MCF 10A (cell line): ENCODE measurements around the gene HIVEP1. TPM values are rescaled to one million over a fixed set of nuclear protein-coding genes. Genes with fewer than 3 reads are reported as not detected.

Experiments used
- BruUV-seq: library from RNA; stranded (reverse); fragments of 400-500 nt; replicated peaks from 2 replicates; lab custom pipeline; 2021; lab: Mats Ljungman, UMichigan
- CTCF ChIA-PET: fragments of 300-600 bp; sonication (Branson Sonifier 250); formaldehyde crosslinking; extraction: SDS; loops from one replicate; lab custom pipeline; 2021; ENCODE audit warnings: antibody characterized with exemption, inconsistent platforms; lab: Yijun Ruan, JAX
- POLR2A ChIA-PET: fragments of 300-600, 350-650 bp; sonication (Branson Sonifier 250); formaldehyde crosslinking; extraction: SDS; loops from one replicate; lab custom pipeline; 2020; ENCODE audit warnings: antibody characterized with exemption, inconsistent platforms; lab: Yijun Ruan, JAX
- DNase-seq: peaks from one replicate; pipeline ENCODE4 v3.0.0-alpha.2; 2018; ENCODE audit not compliant: unreplicated experiment
- H3K27ac Mint-ChIP-seq: one replicate; pipeline ENCODE4 v1.8.0; 2022; ENCODE audit warnings: mild to moderate bottlenecking, low read depth, mixed read lengths; ENCODE audit not compliant: unreplicated experiment
- H3K27me3 Mint-ChIP-seq: one replicate; pipeline ENCODE4 v1.8.0; 2022; ENCODE audit warnings: mixed read lengths; ENCODE audit not compliant: insufficient read depth, unreplicated experiment
- H3K36me3 Mint-ChIP-seq: one replicate; pipeline ENCODE4 v1.8.0; 2022; ENCODE audit warnings: mild to moderate bottlenecking, moderate library complexity, mixed read lengths; ENCODE audit not compliant: insufficient read depth, unreplicated experiment
- H3K4me1 Mint-ChIP-seq: one replicate; pipeline ENCODE4 v1.8.0; 2022; ENCODE audit warnings: mixed read lengths; ENCODE audit not compliant: insufficient read depth, unreplicated experiment
- H3K4me3 Mint-ChIP-seq: one replicate; pipeline ENCODE4 v1.8.0; 2022; ENCODE audit warnings: mild to moderate bottlenecking, moderate library complexity, mixed read lengths; ENCODE audit not compliant: unreplicated experiment
- H3K9me3 Mint-ChIP-seq: one replicate; pipeline ENCODE4 v1.8.0; 2022; ENCODE audit warnings: mixed read lengths; ENCODE audit not compliant: unreplicated experiment
- intact Hi-C: fragments of 100-400 bp; cut with micrococcal nuclease; formaldehyde crosslinking; loops from 2 replicates; pipeline ENCODE4 v1.14.1; 2022
- total RNA-seq: library from RNA; stranded (reverse); gene quantifications from 2 replicates; pipeline ENCODE4 v1.2.3, GENCODE V29; 2022
- TF ChIP-seq, protein P1 (sequence below): fragments of 200-600 bp; IDR thresholded peaks from one replicate; pipeline ENCODE4 v1.8.0; 2022; ENCODE audit warnings: antibody characterized with exemption, mild to moderate bottlenecking; ENCODE audit not compliant: unreplicated experiment

HIVEP1 gene
- total RNA-seq, 1 experiment from 2014 or later = 19.1 TPM

DNA sequence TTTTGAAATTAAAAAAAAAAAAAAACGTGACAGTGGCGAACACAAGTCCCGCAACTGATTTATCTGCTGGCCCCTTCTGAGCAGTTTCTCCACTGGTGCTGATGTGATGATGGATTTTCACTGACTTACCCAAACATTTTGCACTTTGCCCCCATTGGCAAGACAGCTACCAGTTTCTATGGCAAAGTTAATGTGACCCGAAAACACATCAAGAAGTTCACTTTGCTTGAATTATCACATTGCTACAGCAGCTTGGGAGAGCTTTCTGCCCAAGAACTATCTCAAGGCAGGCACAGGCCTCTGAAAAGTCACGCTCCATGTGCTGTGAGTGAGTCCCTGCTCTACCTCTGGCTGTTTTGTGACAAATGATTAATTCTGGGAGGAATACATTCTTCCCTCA is 150.1 kb downstream of the HIVEP1 start:
- ChIA-PET POLR2A (no interaction called here), CTCF (interaction anchor here (0.9 kb wide), 1 partner anchor 72 kb away, joined by 3 read pairs; no protein-coding TSS in a partner anchor)
- H3K9me3 Mint-ChIP-seq = no peaks in the 10 kb centered on the region
- no peak overlapping the region for H3K4me3 Mint-ChIP-seq
- H3K4me1 Mint-ChIP-seq = no peaks in the 10 kb centered on the region
- peaks cover 29% of the 10 kb centered on the region for H3K36me3 Mint-ChIP-seq
- no peak for DNase-seq
- no peak overlapping the region for H3K27ac Mint-ChIP-seq
- BruUV-seq = no TSS peak
- H3K27me3 Mint-ChIP-seq = no peaks in the 10 kb centered on the region
- intact Hi-C loops = no loop called here
- TF ChIP-seq, protein P1, sequence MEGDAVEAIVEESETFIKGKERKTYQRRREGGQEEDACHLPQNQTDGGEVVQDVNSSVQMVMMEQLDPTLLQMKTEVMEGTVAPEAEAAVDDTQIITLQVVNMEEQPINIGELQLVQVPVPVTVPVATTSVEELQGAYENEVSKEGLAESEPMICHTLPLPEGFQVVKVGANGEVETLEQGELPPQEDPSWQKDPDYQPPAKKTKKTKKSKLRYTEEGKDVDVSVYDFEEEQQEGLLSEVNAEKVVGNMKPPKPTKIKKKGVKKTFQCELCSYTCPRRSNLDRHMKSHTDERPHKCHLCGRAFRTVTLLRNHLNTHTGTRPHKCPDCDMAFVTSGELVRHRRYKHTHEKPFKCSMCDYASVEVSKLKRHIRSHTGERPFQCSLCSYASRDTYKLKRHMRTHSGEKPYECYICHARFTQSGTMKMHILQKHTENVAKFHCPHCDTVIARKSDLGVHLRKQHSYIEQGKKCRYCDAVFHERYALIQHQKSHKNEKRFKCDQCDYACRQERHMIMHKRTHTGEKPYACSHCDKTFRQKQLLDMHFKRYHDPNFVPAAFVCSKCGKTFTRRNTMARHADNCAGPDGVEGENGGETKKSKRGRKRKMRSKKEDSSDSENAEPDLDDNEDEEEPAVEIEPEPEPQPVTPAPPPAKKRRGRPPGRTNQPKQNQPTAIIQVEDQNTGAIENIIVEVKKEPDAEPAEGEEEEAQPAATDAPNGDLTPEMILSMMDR = no peak

DNA sequence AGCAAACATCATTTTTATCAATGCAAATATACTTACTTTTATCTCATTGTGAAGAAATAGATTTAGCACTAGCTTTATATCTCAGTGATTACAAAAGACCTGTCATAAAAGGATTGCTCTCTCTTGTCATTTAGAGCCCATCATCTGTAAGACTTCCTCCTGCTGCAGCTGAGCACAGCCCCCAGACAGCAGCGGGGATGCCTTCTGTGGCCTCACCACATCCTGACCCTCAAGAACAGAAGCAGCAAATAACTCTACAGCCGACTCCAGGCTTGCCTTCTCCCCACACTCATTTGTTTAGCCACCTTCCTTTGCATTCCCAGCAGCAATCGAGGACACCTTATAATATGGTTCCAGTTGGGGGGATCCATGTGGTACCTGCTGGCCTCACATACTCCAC is 151.0 kb downstream of the HIVEP1 start:
- Mint-ChIP-seq H3K9me3 (no peaks in the 10 kb centered on the region), H3K27ac (no peak overlapping the region), H3K27me3 (no peaks in the 10 kb centered on the region), H3K4me3 (no peak overlapping the region), H3K36me3 (peaks cover 29% of the 10 kb centered on the region), H3K4me1 (no peaks in the 10 kb centered on the region)
- no TSS peak for BruUV-seq
- intact Hi-C loops = no loop called here
- CTCF ChIA-PET = no interaction called here
- no peak for DNase-seq
- POLR2A ChIA-PET = interaction anchor here (0.7 kb wide), 1 partner anchor 22 kb away, joined by 3 read pairs; no protein-coding TSS in a partner anchor
- TF ChIP-seq, protein P1 = no peak

DNA sequence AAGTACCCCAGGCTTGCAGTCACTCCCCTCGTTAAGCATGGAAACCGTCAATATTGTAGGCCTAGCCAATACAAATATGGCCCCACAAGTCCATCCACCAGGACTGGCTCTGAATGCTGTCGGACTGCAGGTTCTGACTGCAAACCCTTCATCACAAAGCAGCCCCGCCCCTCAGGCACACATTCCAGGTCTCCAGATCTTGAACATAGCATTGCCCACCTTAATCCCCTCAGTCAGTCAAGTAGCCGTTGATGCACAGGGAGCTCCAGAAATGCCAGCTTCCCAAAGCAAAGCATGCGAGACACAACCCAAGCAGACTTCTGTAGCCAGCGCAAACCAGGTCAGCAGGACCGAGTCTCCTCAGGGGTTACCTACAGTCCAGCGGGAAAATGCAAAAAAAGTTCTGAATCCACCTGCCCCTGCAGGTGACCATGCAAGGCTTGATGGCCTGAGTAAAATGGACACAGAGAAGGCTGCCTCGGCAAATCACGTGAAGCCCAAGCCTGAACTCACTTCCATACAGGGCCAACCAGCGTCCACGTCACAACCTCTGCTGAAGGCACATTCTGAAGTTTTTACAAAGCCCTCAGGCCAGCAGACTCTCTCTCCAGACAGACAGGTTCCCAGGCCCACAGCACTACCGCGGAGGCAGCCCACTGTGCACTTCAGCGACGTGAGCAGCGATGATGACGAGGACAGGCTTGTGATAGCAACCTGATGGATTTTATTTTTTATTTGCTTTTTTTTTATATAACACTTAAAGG is 151.8 kb downstream of the HIVEP1 start:
- H3K36me3 Mint-ChIP-seq = peaks cover 29% of the 10 kb centered on the region
- TF ChIP-seq, protein P1 = no peak
- no peaks in the 10 kb centered on the region for H3K9me3 Mint-ChIP-seq
- POLR2A ChIA-PET = no interaction called here
- no peak overlapping the region for H3K4me3 Mint-ChIP-seq
- BruUV-seq = no TSS peak
- CTCF ChIA-PET = interaction anchor here (0.7 kb wide), 1 partner anchor 18 kb away, joined by 4 read pairs; no protein-coding TSS in a partner anchor
- H3K27me3 Mint-ChIP-seq = no peaks in the 10 kb centered on the region
- intact Hi-C loops = no loop called here
- H3K27ac Mint-ChIP-seq = no peak overlapping the region
- no peaks in the 10 kb centered on the region for H3K4me1 Mint-ChIP-seq
- no peak for DNase-seq

DNA sequence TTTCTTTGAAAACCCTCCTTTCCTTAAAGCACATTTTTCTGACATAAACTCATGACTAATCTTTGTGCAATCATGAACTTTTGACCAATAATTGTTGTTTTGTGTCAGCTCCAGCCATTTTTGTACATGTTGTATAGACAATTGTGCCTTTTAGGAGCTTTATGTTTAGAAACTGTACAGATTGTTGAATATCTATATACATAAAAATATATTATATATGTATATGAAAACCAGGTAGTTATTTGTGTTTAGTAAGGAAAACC is 152.3 kb downstream of the HIVEP1 start:
- peaks cover 29% of the 10 kb centered on the region for H3K36me3 Mint-ChIP-seq
- intact Hi-C loops = no loop called here
- no peak overlapping the region for H3K4me3 Mint-ChIP-seq
- DNase-seq = no peak
- H3K9me3 Mint-ChIP-seq = no peaks in the 10 kb centered on the region
- TSS peak; percentile 20 for BruUV-seq
- TF ChIP-seq, protein P1 = no peak
- H3K27ac Mint-ChIP-seq = no peak overlapping the region
- H3K4me1 Mint-ChIP-seq = no peaks in the 10 kb centered on the region
- ChIA-PET CTCF (interaction anchor here (0.7 kb wide), 1 partner anchor 18 kb away, joined by 4 read pairs; no protein-coding TSS in a partner anchor), POLR2A (no interaction called here)
- H3K27me3 Mint-ChIP-seq = no peaks in the 10 kb centered on the region
